ENCODE data around the gene COA3.

Gene COA3, protein sequence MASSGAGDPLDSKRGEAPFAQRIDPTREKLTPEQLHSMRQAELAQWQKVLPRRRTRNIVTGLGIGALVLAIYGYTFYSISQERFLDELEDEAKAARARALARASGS

DNA sequence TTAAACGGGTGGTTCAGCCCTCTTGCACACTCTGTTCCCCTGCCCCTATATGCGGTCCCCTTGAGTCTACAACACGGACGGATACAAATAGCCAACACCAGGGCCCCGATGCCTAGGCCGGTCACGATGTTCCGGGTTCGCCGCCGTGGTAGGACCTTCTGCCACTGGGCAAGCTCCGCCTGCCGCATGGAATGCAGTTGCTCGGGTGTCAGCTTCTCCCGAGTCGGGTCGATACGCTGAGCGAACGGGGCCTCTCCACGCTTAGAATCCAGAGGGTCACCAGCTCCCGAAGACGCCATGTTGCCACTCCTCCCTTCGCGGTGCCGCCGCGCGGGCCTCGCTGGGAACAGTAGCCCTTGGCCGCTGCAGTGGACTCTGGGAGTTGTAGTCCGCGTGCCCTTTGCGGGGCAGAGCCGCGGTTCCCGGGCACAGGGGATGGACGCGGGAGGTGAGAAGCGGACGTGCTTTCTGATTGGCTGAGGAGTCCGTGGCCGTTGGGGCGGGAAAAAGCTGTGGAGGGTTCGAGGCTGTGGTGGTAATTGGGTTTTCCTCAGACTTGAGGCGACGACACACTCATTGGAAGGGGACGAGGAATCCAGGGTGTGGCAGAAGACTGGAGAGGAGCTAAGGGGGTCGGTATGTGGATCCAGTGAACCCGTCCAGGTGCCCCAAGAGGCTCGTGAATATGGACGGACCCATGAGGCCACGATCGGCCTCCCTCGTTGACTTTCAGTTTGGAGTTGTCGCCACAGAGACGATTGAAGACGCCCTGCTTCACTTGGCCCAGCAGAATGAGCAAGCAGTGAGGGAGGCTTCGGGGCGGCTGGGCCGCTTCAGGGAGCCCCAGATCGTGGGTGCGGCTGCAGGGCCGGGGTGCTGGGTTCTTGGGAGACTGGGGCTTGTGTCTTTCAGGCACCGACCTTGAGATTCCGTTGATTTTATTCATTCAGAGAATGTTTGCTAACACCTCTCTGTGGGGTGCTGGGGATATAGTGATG is at the start of gene COA3, which contains the start of gene CNTD1:
Gene COA3 (minus strand): TSS at position 322 of the 998 bp plus-strand sequence. CDS start 23 bp downstream, at position 299.
Gene CNTD1 (plus strand): TSS at position 479 of the 998 bp plus-strand sequence. CDS start 207 bp downstream, at position 686.
- peak; percentile 60 for DNase-seq (ENCODE audit: low read depth, low spot score)

DNA sequence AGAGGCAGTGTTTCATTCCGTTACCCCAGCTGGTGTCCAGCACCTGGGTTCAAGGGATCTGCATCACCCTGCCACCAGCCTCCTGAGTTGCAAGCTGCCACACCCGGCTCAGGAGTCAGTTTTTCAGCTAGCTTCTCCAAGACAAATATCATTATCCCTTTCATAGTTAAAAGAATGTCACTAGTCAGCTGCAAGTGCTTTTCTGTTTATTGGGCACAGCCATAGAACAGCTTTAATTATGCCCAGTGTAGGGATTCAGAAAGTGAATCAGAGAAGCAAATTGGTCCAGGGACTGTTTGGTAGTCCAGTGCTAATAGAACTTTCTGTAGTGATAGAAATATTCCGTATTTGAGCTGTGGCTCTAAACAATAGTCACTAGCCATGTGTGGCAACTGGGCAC is 49.6 kb upstream of the COA3 start:
- no peak for DNase-seq (ENCODE audit: low read depth, low spot score)

DNA sequence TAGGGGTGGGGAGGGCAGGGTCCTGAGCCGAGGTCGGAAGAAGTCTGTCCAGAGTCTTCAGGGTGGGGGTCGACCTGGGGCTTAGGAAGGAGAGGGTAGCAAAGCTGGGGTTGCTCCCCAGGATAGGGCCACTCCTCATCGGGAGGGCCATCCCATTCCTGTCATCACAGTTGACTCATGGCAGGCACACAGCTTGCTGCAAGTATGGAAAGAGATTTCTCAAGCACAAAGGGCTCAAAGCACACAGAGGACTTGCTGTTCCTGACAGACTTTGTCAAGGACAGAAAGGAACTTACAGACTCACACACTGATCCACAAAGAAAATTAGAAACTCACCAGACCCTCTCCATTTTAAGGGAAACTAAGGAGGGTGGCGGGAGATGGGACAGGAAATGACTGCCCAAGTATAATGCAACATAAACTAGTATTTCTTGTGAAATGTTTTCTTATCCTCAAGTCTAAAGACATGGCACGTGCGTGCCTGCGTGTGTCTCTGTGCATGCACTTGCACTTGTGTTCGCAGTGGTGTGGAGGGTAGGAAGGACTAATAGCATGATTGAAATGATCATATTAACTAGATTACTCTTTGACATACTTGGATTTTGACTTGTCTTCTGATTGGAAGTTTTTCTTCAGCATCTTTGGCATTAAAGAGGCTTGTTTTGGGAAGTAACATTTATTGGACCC is 48.2 kb upstream of the COA3 start:
- no peak for DNase-seq (ENCODE audit: low read depth, low spot score)

DNA sequence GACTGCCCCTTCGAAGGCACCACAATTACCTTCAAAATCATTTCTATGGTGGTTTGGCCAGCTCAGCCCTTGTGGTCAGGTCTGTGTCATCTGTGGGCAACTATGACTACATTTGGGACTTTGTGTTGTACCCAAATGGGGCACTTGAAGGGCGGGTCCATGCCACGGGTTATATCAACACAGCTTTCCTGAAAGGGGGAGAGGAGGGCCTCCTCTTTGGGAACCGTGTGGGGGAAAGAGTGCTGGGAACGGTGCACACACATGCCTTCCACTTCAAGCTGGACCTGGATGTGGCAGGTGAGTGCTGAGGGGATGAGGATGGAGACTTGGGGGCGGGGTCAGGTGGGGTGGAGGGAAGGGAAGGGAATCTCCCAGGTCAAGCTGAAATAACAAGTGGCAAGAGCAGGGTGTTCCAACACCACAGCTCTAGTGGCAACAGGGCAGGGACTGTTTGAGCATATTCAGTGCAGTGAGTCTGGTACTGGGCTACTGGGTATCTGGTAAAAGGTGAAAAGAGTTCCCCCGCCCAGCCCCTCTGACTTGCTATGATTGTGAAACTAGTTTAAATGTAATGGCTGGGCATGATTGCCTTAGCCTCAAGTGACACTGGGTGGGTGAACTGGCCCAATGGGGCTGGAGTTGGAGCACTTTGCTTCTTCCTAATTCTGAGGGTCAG is 47.6 kb upstream of the COA3 start:
- DNase-seq (ENCODE audit: low read depth, low spot score): no peak

DNA sequence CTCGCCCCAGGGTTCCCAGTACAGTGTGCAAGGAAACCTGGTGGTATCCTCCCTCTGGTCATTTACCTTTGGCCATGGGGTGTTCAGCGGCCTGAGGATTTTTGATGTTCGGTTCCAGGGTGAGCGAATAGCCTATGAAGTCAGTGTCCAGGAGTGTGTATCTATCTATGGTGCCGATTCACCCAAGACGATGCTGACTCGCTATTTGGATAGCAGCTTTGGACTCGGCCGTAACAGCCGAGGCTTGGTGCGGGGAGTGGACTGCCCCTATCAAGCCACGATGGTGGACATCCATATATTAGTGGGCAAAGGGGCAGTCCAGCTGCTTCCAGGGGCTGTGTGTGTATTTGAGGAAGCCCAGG is 47.0 kb upstream of the COA3 start:
- no peak for DNase-seq (ENCODE audit: low read depth, low spot score)

DNA sequence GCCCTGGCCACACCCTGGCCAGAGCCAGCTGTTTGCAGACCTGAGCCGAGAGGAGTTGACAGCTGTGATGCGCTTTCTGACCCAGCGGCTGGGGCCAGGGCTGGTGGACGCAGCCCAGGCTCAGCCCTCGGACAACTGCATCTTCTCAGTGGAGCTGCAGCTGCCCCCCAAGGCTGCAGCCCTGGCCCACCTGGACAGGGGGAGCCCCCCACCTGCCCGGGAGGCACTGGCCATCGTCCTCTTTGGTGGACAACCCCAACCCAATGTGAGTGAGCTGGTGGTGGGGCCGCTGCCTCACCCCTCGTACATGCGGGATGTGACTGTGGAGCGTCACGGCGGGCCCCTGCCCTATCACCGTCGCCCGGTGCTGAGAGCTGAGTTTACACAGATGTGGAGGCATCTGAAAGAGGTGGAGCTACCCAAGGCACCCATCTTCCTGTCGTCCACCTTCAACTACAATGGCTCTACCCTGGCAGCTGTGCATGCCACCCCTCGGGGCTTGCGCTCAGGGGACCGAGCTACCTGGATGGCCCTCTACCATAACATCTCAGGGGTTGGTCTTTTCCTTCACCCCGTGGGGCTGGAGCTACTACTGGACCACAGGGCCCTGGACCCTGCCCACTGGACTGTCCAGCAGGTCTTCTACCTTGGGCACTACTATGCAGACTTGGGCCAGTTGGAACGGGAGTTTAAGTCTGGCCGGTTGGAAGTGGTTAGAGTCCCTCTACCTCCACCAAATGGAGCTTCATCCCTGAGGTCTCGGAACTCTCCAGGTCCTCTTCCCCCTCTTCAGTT is 46.5 kb upstream of the COA3 start:
- no peak for DNase-seq (ENCODE audit: low read depth, low spot score)

DNA sequence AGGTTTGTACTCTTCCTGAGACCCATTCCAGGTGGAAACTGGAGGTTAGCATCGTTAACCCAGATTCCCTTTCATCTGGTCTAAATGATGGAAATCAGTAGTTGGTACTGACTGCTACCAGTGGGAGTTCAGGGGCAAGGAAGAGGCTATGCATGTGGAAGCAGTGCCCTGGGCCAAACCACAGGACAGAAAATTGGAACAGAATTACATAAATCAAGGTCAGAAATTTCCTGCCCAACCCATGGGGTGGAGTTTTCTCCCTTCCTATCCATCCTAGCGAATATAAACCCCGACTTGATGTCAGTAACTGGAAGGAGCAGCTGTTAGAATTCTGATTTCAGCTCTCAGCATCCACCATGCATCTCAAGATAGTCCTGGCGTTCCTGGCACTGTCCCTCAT is 45.8 kb upstream of the COA3 start, which contains the start of gene AOC2:
Gene AOC2 (plus strand): TSS at position 310 of the 400 bp plus-strand sequence. CDS start 47 bp downstream, at position 357.
- DNase-seq (ENCODE audit: low read depth, low spot score): no peak

- no peak for DNase-seq (ENCODE audit: low read depth, low spot score)
These were observed 44.9 kb upstream of the COA3 start for GRCh38 chr17:42843358-42843934.

DNA sequence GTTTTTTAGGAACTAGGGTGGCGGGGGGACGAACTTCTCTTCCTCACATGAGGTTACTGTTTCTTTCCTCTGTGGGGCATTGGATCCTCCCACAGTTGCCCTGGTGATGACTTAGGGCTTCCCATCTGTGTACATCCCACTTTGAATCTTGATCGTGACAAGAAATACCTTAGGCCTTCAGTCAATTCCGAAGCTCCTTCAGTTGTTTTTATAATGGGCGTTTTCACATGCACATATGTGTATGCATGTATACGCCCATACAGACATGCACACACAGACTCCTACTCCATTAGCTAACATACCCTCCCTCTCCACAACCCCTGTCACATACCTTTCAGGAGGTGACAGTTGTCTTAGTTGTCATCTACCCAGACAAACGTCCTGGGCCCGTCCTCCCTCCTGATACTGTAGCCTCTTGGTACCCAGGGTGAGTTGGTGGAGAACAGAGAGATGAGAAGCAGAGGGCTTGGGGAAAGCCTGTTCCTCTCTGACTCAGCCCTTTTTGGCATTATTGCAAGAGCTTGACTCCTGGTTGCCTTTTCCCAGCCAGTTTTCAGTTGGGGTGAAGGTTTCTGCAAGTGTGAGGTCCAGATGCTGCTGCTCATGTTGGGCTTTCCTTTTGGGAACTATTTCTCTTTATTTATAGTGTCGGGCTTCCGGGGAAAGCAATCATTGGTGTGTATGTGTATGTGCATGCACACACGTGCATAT is 43.6 kb upstream of the COA3 start:
- DNase-seq (ENCODE audit: low read depth, low spot score): no peak

- no peak for DNase-seq (ENCODE audit: low read depth, low spot score)
These were observed 37.2 kb upstream of the COA3 start for GRCh38 chr17:42835732-42836131.

- no peak for DNase-seq (ENCODE audit: low read depth, low spot score)
These were observed 35.4 kb upstream of the COA3 start for GRCh38 chr17:42833767-42834422.

DNA sequence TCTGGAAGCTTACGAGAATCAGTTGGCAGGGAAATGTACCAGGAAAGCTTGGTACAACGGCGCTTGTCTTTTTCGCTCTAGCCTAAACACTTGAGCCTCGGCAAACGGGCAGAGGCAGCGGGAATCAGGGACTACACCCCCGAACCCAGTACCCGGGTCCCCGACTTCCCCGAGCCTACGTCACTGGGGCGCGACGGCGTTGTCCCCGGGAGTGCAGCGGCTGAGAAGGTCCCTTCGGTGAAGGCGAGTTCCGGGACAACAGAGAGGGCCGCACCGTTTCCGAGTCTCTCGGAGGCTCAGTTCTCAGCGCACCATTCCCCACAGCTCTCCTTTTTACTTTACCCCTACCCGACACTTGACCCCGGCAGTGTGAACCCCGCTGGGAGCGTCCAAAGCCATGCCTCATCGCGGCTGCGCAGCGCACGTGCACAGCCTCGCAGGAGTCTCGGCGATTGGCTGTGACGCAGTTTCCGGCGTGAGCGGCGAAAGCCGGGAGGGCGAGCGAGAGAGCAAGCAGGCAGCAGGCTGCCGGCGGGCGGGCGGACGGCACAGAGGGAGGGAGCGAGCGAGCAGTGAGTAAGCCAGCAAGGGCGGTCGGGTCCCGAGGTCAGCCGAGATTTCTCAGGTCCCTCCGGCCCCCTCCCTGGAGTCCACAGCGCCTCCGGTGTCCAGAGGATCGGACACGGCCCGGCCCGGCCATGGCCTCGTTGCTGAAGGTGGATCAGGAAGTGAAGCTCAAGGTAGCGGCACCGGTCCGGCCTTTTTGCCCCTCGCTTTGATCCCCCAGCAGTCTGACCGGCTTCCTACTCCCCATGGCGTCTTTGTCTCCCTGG is 34.6 kb upstream of the COA3 start, which contains the start of gene PSME3:
Gene PSME3 (plus strand): TSS at position 464 of the 833 bp plus-strand sequence. CDS start 235 bp downstream, at position 699.
- DNase-seq (ENCODE audit: low read depth, low spot score): peak; percentile 78

- no peak for DNase-seq (ENCODE audit: low read depth, low spot score)
These were observed 33.9 kb upstream of the COA3 start for GRCh38 chr17:42832213-42832933.

- no peak for DNase-seq (ENCODE audit: low read depth, low spot score)
These were observed 32.5 kb upstream of the COA3 start for GRCh38 chr17:42830971-42831370.

- DNase-seq (ENCODE audit: low read depth, low spot score): no peak
These were observed 29.0 kb upstream of the COA3 start for GRCh38 chr17:42827472-42827871.

- DNase-seq (ENCODE audit: low read depth, low spot score): no peak
These were observed 22.7 kb upstream of the COA3 start for GRCh38 chr17:42821176-42821575.

- DNase-seq (ENCODE audit: low read depth, low spot score): peak; percentile 45
These were observed 21.5 kb upstream of the COA3 start for GRCh38 chr17:42819939-42820535.
